CD4-positive, alpha-beta T cell treated with Interleukin-2 at 100 ng/mL for 4 hours (primary cell): ENCODE measurements around the gene LGALS4.
A peak's percentile ranks its signal among the peaks of the same experiment; 100 is the strongest.
"Not testable (repeated sequence)": the region's sequence is repeated elsewhere in the genome, so short reads cannot be mapped to it uniquely, and the experiment has no call there.

ENCODE experiments used
- DNase-seq: peaks from one replicate; pipeline ENCODE4 v3.0.0-alpha.2; 2020; ENCODE audit warnings: low spot score

The LGALS4 gene

DNA sequence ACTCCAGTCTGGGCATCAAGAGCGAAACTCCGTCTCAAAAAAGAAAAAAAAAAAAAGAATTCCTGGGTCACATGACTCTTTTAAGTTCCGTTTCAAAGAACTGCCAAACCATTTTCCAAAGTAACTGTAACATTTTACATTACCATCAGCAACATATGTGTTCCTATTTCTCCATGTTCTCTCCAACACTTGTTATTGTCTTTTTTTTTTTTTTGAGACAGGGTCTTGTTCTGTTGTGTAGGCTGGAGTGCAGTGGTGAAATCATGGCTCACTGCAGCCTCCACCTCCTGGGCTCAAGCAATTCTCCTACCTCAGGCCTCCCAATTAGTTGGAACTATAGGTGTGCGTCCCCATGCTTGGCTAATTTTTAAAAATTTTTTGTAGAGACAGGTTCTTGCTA lies 17.2 kb downstream of the LGALS4 start:
- DNase-seq = no peak

DNA sequence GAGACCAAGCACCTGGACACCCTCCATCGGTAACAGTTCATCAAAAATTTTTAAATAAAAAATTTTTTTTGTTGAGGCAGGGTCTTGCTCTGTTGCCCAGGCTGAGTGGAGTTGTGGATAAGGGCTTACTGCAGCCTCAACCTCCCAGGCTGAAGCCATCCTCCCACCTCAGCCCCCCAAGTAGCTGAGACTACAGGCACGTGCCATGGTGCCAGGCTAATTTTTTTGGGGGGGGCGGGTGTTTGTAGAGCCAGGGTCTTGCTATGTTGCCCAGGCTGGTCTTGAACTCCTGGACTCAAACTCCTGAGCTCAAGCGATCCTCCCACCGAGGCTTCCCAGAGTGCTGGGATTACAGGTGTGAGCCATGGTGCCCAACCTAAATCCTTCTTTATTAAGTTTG lies 19.1 kb downstream of the LGALS4 start:
- no peak for DNase-seq

DNA sequence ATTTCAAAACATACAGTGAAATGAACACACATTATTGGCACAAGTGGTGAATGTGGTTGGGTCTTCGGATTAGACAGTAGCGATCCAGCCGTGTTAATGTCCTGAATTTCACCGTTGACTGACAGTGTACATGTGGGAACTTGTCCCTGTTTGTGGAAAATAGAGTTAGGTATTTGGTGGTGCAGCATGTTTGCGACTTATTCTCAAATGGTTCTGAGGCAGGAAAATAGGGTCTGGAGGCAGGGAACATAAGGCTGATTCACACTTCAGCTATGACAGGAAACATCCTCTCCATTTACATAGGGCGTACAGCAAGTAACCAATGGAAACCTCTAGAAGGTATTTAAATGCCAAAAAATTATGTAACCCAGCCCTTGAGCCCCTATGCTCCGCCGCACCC lies 19.6 kb downstream of the LGALS4 start:
- no peak for DNase-seq

DNA sequence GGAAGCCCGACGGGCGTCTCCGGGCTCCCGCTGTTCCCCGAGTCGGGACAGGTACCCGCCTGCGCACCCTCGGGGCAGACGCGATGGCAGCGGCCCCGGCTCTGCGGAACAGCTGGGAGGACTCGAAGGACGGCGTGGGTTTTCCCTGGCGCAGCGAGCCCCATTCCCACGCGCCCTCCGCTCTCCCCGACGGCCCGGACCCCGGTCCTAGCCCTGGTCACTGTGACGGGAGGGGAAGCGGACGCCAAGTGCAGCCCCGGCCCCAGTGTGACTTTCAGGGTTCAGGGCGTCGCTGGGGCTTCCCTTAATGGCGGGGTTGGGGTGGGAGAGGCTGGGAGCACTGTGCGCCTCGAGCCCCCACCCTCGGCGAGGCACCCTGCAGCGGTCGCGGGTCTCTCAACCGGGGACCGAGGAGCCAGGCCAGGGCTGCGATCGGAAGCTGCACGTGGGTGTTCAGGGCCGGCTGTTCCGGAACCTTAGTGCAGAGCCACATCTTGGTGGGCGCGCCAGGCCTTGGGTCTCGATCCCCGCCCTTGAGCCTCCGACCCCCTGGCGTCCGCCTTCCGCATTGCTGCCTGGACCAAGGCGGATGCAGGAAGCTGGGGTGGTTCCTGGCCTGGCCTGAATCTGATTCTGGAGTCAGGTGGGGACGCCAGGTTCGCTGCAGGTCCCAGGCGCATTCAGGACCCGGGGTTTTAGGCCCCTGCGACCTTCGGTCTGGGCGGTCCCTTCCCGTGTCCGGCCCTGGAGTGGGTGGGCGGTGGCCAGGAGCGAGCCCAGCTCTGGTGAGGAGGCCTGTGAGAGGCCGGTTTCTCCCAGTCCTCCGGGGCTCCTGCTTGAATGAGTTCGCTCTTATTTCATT lies 20.3 kb downstream of the LGALS4 start:
- peak; percentile 23 for DNase-seq

DNA sequence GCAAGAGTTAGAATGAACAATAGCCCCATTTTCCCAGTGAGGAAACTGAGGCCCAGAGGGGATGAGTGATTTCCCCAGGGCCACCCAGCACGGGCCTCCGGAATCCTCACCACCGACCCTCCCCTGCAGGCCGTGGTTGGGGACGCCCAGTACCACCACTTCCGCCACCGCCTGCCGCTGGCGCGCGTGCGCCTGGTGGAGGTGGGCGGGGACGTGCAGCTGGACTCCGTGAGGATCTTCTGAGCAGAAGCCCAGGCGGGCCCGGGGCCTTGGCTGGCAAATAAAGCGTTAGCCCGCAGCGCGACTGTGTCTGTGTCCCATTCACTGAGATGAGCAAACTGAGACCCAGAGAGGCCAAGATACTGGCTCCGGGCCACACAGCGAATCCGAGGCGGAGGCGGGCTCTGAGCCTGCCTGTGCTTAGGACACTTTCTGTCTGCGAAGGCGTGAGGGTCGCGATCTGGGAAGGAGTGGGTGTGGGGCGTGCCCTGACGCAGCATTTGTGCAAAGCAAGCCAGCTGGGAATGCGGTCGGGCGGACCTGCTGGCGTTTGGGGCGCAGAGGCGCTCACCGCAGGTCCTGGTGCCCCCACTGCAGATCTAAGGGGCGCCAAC lies 21.2 kb downstream of the LGALS4 start:
- not testable (repeated sequence) for DNase-seq

DNA sequence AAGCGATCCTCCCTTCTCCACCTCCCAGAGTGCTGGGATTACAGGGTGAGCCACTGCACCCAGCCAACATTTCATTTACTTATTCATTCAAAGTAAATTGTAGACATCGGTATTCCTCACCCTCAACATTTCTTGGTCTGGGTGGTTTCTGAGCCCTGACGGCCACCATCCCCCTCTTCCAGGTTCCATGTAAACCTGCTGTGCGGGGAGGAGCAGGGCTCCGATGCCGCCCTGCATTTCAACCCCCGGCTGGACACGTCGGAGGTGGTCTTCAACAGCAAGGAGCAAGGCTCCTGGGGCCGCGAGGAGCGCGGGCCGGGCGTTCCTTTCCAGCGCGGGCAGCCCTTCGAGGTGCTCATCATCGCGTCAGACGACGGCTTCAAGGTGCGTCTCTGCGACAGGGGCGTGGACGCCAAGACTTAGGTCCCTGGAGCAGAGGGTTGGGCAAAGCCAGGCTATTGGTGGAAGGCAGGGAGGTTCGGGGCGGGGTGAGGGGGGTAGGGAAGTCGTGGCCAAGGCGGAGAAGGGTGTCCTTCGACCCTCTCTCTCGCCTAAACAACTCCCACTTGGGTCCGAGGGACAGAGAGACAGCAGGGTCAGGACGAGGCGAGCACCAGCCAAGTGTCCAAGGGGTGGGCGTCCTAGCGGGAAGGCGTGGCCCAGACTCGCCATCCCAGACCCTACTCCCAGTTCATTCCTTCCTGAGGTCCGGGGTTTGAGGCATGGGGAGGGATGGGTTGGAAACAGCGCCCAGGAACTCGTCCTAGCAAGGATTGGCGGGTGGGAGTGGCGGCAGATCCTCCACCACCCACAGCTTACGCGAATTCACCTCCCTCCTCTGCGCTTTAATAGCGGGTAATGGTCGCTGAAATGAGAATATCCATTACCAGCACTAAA lies 22.0 kb downstream of the LGALS4 start:
- not testable (repeated sequence) for DNase-seq

DNA sequence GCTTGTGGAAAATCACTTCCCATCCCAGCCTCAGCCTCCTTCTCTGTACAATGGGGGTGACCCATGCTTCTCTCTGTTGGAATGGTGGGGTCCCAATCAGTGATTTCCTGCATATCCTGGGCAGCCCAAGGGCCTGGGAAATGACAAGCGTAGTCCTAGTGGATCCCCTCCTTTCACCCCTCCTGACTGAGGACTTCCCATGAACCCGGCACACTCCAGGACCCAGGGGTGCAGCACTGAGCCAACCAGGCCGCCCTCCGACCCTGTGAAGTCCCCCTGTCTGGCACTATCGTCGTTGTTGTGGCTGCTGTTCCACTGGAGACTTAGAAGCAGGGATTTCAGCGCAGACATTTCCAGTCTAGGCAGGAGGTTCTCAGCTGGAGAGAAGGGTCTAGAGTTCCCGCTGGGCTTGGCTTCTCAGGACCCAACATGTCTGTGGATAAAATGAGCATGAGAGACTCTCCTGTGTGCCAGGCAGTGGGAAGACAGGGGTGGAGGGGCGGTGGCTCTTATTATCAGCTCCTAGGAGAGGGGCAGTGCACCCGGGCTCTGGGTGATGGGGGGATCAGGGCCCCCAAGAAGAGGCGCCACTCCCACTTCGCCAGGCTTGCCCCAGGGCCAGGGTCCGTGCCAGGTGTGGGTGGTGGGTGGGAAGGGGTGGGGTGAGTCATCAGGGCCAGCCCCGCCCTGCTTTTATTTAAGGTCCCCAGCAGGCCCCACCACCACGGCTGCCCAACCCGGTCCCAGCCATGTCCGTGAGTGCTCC lies 24.1 kb downstream of the LGALS4 start, which contains the start of gene LGALS7B:
LGALS7B (plus strand) TSS at position 723 of the 766 bp plus-strand sequence; CDS start at position 750, 27 bp downstream.
- no peak for DNase-seq

DNA sequence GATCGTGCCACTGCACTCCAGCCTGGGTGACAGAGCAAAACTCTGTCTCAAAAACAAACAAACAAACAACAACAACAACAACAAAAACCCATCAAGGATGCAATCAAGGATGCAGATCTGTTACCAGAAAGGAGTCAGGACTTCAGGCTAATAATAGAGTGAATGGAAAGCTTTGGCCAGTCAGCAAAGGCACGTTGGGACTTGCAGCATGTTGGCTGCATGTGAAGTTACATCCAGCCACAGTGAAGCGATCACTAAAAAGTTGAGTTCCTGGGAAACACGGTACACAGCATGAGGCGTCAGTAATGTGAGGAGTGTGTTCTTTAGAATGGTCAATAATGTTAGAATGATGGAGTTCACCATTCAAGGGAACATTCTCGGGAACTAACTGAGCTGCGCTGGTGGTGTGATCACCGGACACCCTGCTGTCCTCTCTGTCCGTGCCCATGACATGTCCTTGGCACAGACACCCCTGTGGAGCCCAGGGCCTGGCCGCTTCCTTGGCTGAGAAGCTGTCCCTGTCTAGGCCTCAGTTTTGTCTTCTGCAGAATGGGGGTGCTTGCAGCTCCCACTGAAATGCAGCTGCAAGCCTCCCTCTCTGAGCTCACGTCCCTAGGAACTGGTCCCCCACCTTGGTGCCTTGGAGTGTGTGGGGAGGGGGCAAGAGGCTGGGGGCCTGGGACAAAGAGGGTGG lies 26.0 kb downstream of the LGALS4 start:
- no peak for DNase-seq

DNA sequence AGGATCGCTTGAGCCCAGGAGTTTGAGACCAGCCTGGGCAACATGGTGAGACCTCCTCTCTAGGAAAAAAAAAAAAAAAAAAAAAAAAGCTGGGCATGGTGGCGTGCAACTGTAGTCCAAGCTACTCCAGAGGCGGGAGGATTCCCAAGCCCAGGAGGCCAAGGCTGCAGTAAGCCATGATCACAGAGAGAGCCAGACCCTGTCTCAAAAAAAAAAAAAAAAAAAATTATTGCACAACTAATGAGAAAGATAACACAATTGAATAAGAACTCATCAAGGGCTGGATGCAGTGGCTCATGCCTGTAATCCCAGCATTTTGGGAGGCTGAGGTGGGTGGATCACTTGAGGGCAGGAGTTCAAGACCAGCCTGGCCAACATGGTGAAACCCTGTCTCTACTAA lies 26.7 kb downstream of the LGALS4 start:
- not testable (repeated sequence) for DNase-seq

DNA sequence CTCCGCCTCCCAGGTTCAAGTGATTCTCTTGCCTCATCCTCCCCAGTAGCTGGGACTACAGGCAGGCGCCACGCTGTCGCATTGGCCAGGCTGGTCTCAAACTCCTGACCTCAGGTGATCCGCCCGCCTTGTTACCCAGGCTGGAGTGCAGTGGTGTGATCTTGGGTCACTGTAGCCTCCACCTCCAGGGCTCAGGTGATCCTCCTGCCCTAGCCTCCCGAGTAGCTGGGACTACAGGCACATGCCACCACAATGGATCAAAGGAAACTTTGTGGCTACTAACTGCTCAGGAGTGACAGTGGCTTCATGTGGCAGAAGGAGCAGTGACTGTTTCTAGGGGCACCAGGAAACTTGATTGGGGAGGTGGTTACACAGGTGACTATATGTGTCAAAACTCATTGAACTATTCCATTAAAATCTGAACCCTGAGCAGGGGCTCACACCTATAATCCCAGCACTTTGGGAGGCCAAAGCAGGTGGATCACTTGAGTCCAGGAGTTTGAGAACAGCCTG lies 27.5 kb downstream of the LGALS4 start:
- DNase-seq = no peak

DNA sequence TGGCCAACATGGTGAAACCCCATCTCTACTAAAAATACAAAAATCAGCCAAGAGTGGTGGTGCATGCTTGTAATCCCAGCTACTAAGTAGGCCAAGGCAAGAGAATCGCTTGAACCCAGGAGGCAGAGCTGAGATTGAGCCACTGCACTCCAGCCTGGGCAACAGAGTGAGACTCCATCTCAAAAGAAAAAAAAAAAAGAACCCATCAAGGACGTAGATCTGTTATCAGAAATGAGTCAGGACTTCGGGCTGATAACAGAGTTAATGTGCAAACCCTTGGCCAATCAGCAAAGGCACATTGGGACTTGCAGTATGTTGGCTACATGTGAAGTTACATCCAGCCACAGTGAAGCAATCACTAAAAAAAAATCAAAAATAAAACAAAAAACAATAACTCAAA lies 28.5 kb downstream of the LGALS4 start:
- no peak for DNase-seq

DNA sequence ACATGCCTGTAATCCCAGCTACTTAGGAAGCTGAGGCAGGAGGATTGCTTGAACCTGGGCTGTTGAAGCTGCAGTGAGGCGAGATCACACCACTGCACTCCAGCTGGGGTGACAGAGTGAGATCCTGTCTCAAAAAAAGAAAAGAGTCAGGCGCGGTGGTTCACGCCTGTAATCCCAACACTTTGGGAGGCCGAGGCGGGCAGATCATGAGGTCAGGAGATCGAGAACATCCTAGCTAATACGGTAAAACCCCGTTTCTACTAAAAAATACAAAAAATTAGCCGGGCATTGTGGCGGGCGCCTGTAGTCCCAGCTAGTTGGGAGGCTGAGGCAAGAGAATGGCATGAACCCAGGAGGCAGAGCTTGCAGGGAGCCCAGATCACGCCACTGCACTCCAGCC lies 30.5 kb downstream of the LGALS4 start:
- DNase-seq = not testable (repeated sequence)

DNA sequence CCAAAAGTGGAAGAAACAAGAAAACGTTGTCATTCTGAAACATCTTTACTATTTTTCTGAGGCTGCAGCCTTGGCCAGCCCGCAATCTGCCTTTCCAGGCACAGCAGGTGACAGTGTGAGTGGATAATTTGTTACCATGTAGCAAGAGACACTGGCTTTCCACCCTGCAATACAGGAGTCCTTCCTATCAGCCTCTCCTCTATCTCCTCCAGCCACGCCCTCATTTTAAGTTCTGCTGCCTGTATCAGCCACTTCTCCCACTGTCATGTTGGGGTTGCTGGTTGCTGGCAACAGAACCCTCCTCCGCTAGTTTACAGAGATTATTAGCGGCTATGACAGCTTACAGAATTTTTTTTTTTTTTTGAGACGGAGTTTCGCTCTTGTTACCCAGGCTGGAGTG lies 31.7 kb downstream of the LGALS4 start:
- DNase-seq = no peak

DNA sequence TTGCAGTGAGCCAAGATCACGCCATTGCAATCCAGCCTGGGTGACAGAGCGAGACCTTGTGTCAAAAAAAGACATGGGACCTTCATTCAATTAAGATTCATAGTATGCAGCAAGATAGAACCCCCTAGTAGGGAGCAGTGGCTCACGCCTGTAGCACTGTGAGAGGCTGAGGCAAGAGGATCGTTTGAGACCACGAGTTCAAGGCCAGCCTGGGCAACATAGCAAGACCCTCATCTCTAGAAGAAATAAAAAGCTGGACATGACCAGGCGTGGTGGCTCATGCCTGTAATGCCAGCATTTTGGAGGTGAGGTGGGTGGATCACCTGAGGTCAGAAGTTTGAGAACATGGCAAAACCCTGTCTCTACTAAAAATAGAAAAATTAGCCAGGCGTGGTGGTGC lies 32.3 kb downstream of the LGALS4 start:
- DNase-seq = no peak

DNA sequence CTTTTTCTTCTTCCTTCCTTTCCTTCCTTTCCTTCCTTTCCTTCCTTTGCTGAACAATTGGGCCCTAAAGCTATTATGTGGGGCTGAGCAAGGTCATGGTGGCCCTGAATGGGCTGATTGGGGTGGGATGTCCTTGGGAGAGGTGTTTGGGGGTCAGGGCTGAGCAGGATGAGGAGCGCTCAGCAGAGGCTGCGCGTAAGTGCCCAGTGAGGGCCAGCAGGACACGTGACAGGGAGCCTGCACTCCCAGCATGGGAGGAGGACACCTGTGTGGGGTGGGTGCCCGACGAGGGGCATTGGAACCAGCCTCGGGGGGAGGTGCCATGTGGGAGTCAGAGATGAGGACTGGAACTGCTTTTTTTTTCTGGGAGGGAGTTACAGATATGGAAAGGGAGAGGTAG lies 34.0 kb downstream of the LGALS4 start:
- DNase-seq = no peak

DNA sequence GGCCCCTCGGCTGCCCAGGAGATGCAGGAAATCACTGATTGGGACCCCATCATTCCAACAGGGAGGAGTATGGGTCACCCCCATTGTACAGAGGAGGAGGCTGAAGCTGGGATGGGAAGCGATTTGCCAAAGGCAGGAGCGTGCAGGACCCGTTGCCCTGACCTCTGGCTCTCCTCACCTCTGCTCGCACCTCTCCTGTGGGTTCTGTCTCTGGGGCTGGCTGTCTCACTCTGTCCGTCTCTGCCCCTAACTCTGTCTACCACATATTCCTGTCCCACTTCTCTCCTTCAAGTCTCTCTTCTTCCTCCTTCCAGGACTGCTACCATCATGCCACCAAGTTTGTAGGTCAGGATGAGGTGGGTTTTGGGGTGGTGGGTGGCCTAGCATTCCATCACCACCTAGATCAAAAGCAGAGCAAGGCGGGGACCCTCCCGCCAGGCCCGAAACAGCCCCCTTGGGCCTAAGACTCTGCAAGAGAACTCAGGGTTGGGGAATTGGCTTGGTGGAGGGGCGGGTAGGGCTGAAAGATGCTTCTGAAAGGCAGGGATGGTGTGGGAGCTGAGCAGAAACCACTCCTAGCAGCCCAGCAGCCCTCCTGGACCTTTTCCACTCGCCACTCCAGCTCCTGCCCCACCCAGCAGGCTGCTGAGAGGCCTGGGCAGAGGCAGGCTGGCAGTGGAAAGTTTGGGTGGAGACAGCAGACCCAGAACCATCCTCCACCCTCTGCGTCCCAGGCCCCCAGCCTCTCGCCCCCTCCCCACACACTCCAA lies 38.4 kb downstream of the LGALS4 start:
- DNase-seq = no peak

DNA sequence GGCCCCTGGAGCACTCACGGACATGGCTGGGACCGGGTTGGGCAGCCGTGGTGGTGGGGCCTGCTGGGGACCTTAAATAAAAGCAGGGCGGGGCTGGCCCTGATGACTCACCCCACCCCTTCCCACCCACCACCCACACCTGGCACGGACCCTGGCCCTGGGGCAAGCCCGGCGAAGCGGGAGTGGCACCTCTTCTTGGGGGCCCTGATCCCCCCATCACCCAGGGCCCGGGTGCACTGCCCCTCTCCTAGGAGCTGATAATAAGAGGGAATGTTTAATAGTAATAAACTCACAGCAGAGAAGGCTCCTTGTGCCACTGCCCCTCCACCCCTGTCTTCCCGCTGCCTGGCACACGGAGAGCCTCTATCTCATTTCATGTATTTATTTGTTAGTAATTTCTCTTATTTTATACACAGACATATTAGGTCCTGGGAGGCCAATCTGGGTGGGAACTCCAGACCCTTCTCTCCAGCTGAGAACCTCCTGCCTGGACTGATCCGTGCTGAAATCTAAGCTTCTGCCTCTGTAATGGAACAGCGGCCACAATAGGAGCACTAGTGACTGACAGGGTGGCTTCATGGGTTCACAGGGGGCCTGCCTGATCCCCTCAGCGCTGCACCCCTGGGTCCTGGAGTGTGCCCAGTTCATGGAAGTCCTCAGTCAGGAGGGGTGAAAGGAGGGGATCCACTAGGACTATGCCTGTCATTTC lies 39.1 kb downstream of the LGALS4 start, which contains the start of gene LGALS7:
LGALS7 (minus strand) TSS at position 49 of the 709 bp plus-strand sequence; CDS start at position 24, 25 bp downstream.
- DNase-seq = no peak

DNA sequence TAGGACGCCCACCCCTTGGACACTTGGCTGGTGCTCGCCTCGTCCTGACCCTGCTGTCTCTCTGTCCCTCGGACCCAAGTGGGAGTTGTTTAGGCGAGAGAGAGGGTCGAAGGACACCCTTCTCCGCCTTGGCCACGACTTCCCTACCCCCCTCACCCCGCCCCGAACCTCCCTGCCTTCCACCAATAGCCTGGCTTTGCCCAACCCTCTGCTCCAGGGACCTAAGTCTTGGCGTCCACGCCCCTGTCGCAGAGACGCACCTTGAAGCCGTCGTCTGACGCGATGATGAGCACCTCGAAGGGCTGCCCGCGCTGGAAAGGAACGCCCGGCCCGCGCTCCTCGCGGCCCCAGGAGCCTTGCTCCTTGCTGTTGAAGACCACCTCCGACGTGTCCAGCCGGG lies 41.2 kb downstream of the LGALS4 start:
- not testable (repeated sequence) for DNase-seq

DNA sequence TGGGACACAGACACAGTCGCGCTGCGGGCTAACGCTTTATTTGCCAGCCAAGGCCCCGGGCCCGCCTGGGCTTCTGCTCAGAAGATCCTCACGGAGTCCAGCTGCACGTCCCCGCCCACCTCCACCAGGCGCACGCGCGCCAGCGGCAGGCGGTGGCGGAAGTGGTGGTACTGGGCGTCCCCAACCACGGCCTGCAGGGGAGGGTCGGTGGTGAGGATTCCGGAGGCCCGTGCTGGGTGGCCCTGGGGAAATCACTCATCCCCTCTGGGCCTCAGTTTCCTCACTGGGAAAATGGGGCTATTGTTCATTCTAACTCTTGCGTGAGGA lies 41.8 kb downstream of the LGALS4 start:
- DNase-seq = not testable (repeated sequence)
